HG03196 (cell line): Measurements from ENCODE around the gene CMTM3.
"Not testable (repeated sequence)": the region's sequence is repeated elsewhere in the genome, so short reads cannot be mapped to it uniquely, and the experiment has no call there.

ENCODE experiments used
- ATAC-seq: cut with Tn5 transposase; IDR thresholded peaks from one replicate; pipeline ENCODE4 v1.9.1; 2021; ENCODE audit not compliant: unreplicated experiment

The CMTM3 gene

DNA sequence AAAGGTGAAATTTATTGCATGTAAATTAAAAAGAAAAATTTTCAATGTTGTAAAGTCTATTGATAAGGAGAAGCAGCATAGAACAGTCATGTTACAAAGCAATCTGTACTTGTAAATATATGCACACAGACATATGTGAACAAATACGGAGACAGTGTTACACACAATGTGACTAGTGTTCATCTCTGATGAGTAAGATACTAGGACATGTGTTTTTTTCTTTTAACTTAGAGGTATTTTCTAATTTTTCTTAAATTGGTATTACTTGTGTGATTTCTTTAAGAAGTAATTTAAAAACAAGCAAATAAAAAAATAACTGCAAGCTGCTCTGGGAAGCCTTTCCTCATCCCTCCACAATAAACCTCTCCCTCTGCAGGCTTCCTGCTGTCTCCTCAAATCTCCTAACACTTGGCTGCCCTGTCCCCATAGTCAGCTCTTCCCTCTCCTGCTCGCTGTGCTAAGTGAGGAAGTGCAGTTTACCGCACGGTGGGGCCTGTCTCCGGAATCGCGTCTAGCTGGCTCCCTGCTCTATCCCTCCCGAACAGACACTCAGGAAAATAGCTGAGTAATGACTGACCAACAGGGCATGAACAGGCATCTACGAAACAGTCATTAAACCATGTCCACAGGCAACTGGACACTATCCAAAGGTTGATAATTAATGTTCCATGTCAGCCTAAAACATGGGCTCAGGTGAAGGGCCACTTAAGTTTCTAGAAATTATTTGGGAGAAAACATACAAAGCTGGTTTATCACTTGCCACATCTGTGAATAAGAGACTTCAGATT is 56.1 kb downstream of the CMTM3 start:
- no peak for ATAC-seq

- ATAC-seq, result no peak
Observed at GRCh38 chr16:66661210-66661560, 56.7 kb downstream of the CMTM3 start.

DNA sequence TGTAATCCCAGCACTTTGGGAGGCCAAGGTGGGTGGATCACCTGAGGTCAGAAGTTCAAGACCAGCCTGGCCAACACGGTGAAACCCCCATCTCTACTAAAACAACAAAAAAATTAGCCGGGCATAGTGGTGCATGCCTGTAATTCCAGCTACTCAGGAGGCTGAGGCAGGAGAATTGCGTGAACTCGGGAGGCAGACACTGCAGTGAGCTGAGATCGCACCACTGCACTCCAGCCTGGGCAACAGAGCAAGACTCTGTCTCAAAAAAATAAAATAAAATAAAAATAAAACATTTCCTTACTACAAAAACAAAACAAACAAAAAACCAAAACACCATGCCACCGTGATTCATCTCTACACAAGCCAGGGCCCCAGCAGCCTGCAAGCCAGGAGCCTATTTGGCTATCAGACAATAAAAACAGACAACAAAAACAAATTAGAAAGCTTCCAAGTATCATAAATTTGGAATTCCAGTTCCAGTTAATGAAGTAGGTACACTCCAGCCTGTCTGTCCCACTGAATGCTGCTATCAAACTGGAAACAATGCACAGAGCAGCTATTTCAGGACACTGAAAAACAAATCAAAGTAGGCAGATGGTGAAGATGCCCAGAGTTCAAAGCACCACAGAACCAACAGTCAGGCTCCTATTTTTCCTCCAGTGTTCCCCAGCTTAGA is 57.3 kb downstream of the CMTM3 start:
- ATAC-seq, result not testable (repeated sequence)

- ATAC-seq, result no peak
Observed at GRCh38 chr16:66662445-66663194, 58.1 kb downstream of the CMTM3 start.
